Stimulated activated effector memory CD8-positive, alpha-beta T cell treated with anti-CD3 and anti-CD28 coated beads, Interleukin-12 subunit alpha, Interleukin-12 subunit beta, amount 100 ng/mL, for 72 hours (primary cell): ENCODE data around the gene CERS1.

Source experiments
- ATAC-seq: fragments of 150-1000 bp; cut with Tn5 transposase; 2 replicates; pipeline ENCODE4 v1.10.0; 2021
- DNase-seq, 2 donors: peaks; one replicate each; pipeline ENCODE4 v3.0.0; 2021 to 2022; ENCODE audit warnings: low spot score in 2 of 2
- H3K27ac Mint-ChIP-seq: one replicate; pipeline ENCODE4 v1.8.0; 2022; ENCODE audit warnings: mild to moderate bottlenecking, mixed read lengths
- H3K36me3 Mint-ChIP-seq: one replicate; pipeline ENCODE4 v1.8.0; 2022; ENCODE audit warnings: mild to moderate bottlenecking, mixed read lengths
- H3K4me1 Mint-ChIP-seq: one replicate; pipeline ENCODE4 v1.8.0; 2022; ENCODE audit warnings: mixed read lengths
- H3K4me3 Mint-ChIP-seq: one replicate; pipeline ENCODE4 v1.8.0; 2022; ENCODE audit warnings: mild to moderate bottlenecking, mixed read lengths
- H3K9me3 Mint-ChIP-seq: one replicate; pipeline ENCODE4 v1.8.0; 2022; ENCODE audit warnings: mixed read lengths

Gene CERS1

DNA sequence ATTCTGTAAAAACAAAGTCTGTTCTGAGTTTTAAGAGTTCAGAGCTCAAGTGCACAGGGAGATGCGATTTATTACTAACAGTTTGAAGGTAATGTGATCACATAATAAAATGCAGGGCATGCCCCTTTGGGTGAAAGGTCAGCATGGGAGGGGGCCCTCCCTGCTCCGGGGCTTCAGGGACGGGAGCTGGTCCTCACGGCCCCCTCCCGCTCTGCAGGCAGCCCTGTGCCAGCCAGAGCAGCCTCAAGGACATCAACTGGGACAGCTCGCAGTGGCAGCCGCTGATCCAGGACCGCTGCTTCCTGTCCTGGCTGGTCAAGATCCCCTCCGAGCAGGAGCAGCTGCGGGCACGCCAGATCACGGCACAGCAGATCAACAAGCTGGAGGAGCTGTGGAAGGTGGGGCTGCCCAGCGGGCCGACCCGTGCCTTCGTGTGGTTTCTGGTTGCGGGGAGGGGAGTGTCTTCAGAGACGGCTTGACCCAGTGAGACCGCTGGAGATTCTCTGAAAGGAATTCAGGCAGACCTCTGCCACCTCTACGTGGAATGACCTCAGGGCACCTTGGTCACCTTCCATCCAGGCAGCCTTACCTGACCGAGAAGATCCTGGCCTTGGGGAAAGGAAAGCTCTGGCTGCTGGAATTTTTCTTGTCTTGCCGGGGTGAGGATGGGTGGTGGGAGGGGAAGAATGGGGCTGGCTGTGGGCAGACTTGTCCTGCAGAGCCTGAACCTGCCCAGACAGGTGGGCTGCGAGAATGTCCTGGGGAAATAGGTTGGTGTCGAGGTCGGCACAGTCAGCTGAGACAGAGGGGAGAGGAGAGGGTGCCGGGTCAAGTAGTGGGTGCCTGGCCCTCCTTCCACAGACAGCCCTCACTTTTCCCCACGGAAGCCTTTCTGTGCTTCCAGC is 45.2 kb downstream of the CERS1 start:
- H3K9me3 Mint-ChIP-seq: no peaks in the 10 kb centered on the region
- peaks cover 100% of the 10 kb centered on the region for H3K36me3 Mint-ChIP-seq
- DNase-seq (no peak), ATAC-seq (no peak)
- H3K4me1 Mint-ChIP-seq: peaks cover 49% of the 10 kb centered on the region
- H3K4me3 Mint-ChIP-seq: no peak overlapping the region
- peak overlapping the region; percentile 89 for H3K27ac Mint-ChIP-seq

DNA sequence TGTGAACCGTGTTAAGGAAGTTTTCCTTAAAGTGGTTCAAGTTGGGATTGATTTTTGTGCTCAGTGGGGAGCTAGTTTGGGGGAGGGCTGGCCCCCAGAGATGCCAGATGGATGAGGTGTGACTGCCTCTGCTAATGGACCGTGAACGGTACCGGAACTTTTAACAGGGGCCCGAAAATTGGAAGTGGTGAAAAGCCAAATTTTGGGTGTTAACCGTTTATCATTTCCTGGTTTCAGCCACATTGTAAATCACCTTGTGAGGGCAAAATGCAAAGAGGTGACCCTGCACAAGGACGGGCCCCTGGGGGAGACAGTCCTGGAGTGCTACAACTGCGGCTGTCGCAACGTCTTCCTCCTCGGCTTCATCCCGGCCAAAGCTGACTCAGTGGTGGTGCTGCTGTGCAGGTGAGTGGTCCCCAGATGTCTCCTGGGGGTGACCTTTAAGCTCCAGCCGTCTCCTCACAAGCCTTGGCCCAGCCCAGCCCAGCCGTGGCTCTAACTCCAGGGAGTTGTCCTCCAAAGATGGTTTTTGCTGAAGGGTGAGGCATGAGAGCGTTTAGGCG is 46.0 kb downstream of the CERS1 start:
- H3K27ac Mint-ChIP-seq: peak overlapping the region; percentile 89
- peaks cover 91% of the 10 kb centered on the region for H3K36me3 Mint-ChIP-seq
- H3K4me3 Mint-ChIP-seq: peak overlapping the region; percentile 51
- H3K4me1 Mint-ChIP-seq: peaks cover 57% of the 10 kb centered on the region
- no peak for ATAC-seq
- DNase-seq: no peak
- H3K9me3 Mint-ChIP-seq: no peaks in the 10 kb centered on the region

DNA sequence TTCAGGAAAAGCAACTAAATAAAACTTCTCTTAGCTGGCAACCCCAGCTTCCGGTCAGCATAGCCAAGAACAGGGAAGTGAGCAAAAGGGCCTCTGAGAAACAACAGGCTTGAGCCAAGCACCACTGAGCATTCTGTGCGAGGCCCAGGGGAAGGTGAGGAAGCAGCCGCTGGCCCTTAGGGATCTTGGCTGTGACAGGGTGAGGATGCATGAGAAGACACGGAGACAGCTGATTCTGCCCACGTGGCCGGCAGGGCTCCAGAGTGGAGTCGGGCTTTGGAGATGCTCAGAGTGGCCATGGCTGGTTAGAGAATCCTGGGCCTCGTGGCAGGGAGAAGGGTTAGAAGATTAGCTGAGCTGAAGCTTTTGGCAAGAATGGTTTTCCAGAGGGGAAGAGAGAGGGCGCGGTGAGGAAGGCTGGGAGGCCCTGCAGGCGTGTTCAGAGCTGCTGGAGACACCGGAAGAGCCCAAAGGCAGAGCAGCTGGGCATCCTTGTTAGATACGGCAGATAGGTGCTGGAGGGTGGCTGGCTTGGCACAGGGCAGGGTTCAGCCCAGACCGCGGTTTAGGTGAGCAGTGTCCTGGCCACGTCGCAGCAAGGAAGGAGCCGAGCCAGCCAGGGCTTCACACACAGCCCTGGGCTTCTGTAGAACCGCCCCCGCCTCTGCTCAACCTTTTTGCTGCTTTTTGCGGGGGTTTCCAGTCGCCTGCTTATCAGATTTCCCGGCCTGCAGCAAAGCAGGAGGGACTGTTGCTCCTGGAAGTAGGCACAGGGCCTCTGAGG is 46.9 kb downstream of the CERS1 start:
- no peaks in the 10 kb centered on the region for H3K9me3 Mint-ChIP-seq
- H3K4me3 Mint-ChIP-seq: peak overlapping the region; percentile 51
- DNase-seq: no peak
- H3K4me1 Mint-ChIP-seq: peaks cover 65% of the 10 kb centered on the region
- ATAC-seq: no peak
- H3K36me3 Mint-ChIP-seq: peaks cover 83% of the 10 kb centered on the region
- peak overlapping the region; percentile 89 for H3K27ac Mint-ChIP-seq

DNA sequence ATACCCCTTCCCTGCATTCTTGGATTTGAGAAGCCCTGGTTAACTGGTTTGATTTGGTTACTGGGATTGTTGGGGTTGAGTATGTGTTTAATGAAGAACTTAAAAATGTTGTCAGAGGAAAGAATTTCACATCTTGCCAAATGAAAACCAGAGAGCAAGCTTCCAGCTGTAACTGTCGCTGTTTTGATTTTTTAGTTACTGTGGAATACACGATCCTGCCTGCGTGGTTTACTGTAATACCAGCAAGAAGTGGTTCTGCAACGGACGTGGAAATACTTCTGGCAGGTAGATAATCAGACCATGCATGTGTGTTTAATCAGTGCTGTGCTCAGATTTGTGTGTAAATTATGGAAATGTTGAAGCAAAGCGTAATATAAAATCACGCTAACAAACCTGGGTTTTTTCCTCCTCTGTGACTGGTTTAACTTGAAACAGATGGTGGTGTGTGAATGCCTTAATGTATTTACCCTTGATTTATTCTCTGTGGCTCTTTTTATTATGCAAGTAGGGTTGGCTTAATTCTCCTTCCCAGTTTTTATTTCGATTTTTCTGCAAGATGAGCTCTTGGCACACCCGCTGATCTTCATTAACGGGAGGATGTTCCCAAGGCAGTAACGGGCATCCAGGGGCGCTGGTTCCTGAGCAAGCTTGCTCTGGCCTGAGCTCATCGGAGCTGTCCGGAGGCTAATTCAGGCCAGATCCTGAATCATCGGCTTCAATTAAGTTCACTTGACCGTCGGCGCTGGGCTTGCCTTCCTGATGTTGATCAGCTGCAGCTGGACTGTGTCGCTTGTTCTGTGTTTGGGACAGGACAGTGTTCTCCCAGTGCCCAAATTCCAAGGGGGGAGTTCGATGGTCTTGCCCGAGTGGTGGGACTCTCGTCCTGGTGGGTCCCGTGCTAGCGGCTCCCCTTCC is 48.2 kb downstream of the CERS1 start:
- peaks cover 78% of the 10 kb centered on the region for H3K4me1 Mint-ChIP-seq
- DNase-seq: no peak
- no peak for ATAC-seq
- H3K36me3 Mint-ChIP-seq: peaks cover 81% of the 10 kb centered on the region
- no peak overlapping the region for H3K27ac Mint-ChIP-seq
- H3K9me3 Mint-ChIP-seq: no peaks in the 10 kb centered on the region
- no peak overlapping the region for H3K4me3 Mint-ChIP-seq

DNA sequence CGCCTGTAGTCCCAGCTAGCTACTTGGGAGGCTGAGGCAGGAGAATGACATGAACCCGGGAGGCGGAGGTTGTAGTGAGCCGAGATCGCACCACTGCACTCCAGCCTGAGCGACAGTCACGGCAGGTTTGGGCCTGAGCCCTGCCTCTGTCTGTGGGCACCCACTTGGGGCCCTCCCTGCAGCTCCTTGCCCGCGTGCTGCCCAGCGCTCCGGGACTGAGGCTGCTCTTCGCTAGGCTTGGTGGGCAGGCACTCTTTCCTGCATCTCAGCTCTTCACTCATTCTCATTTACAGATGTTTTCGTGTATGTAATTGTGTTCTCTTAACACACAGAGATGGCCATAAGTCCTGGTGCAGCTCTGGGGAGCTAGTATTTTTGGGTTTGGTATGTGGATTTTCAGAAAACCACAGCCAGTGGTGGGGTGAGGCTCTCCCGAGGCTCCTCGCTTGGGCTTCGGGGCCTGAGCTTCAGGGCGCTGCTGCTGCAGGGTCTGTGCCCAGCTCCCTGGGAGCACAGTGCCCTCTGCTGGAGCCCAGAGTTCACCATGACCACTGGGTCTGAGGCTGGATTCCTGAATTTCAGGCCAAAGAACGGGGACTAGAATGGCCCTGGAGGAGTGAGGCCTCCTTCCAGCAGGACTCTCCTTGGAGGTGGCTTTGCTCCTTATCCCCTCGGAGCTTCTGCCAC is 49.0 kb downstream of the CERS1 start:
- DNase-seq (peak; percentile 55 to 79), ATAC-seq (peak; percentile 76)
- no peak overlapping the region for H3K4me3 Mint-ChIP-seq
- peaks cover 77% of the 10 kb centered on the region for H3K36me3 Mint-ChIP-seq
- no peak overlapping the region for H3K27ac Mint-ChIP-seq
- no peaks in the 10 kb centered on the region for H3K9me3 Mint-ChIP-seq
- H3K4me1 Mint-ChIP-seq: peaks cover 84% of the 10 kb centered on the region

DNA sequence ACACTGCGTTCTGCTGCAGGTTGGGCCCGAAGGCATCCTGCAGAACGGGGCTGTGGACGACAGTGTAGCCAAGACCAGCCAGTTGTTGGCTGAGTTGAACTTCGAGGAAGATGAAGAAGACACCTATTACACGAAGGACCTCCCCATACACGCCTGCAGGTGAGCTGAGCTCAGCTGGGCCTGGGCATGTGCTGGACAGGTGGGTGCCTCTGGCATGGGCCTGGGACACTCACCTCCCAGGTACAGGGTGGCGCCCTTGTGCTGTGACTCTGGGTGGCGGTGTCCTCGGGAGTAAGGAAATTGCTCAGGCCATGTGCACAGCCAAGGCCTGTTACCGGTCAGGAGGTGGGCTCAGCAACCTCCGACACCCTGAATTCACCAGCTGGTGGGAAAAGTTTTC is 50.0 kb downstream of the CERS1 start:
- H3K27ac Mint-ChIP-seq: no peak overlapping the region
- H3K4me3 Mint-ChIP-seq: no peak overlapping the region
- peaks cover 70% of the 10 kb centered on the region for H3K36me3 Mint-ChIP-seq
- DNase-seq (no peak), ATAC-seq (no peak)
- peaks cover 93% of the 10 kb centered on the region for H3K4me1 Mint-ChIP-seq
- no peaks in the 10 kb centered on the region for H3K9me3 Mint-ChIP-seq

DNA sequence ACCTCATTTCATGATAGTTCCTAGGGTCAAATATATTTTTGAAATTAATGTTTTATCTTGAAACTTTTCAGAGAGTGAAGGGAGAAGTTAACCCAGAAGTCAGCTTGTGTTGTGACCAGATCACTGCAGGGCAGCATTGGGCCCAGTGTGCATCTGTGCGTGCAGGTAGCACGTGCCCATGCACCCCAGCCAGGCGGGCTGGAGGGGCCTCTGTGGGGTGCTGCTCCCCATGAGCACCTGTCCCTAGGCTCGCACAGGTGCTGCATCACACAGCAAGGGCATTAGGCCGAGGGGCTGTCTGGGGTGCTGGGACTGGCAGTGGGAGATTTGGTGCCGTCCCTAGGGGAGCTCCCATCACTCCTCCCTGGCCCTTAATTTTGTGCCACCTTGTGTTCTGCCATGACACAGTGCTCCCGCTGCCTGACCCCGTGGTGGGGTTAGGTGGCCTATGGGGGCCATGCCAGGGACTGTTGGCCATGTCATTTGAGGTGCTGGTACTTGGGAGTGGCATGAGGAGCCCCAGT is 51.1 kb downstream of the CERS1 start:
- Mint-ChIP-seq H3K27ac (peak overlapping the region; percentile 82), H3K4me3 (peak overlapping the region; percentile 69), H3K9me3 (no peaks in the 10 kb centered on the region), H3K4me1 (peaks cover 93% of the 10 kb centered on the region), H3K36me3 (peaks cover 65% of the 10 kb centered on the region)
- DNase-seq: no peak
- no peak for ATAC-seq

DNA sequence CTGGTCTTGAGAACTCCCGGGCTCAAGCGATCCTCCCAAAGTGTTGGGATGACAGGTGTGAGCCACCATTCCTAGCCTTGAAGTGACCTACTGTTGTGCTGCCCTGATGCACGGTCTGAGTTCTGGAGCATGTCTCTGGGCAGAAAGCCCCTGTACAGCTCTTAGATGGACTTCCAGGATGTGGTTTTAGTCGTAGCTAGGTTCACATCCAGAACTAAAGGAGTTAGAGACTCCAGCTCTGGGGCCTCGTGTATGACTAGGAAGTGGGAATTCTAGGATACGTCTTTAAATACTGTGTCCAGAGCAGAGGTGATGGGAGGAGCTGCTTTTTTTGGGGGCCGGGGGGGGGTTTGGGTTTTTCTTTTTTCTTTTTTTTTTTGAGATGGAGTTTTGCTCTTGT is 52.0 kb downstream of the CERS1 start:
- H3K4me3 Mint-ChIP-seq: peak overlapping the region; percentile 69
- peaks cover 93% of the 10 kb centered on the region for H3K4me1 Mint-ChIP-seq
- no peaks in the 10 kb centered on the region for H3K9me3 Mint-ChIP-seq
- peaks cover 62% of the 10 kb centered on the region for H3K36me3 Mint-ChIP-seq
- no peak for ATAC-seq
- no peak for DNase-seq
- peak overlapping the region; percentile 82 for H3K27ac Mint-ChIP-seq

DNA sequence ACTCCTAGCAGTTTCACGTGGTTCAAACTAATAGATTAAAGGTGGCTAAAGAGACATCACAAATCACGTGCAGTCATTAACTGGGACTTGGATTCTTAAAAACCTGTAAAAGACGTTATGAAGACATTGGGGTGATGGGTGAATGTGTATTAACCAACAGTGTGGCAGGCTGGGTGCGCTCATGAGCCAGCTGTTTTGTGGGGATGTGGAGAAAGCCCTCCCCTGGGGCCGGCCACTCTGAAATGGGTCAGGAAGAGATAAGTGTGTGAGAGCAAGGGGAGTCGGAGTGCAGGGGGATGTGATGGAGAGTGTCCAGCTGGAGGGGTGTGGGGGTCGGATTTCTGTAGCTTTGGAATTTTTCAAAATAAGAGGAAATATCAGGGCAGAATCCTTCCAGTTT is 53.8 kb downstream of the CERS1 start:
- H3K27ac Mint-ChIP-seq: peak overlapping the region; percentile 67
- H3K9me3 Mint-ChIP-seq: no peaks in the 10 kb centered on the region
- no peak for DNase-seq
- peaks cover 98% of the 10 kb centered on the region for H3K4me1 Mint-ChIP-seq
- ATAC-seq: no peak
- peaks cover 62% of the 10 kb centered on the region for H3K36me3 Mint-ChIP-seq
- peak overlapping the region; percentile 39 for H3K4me3 Mint-ChIP-seq

DNA sequence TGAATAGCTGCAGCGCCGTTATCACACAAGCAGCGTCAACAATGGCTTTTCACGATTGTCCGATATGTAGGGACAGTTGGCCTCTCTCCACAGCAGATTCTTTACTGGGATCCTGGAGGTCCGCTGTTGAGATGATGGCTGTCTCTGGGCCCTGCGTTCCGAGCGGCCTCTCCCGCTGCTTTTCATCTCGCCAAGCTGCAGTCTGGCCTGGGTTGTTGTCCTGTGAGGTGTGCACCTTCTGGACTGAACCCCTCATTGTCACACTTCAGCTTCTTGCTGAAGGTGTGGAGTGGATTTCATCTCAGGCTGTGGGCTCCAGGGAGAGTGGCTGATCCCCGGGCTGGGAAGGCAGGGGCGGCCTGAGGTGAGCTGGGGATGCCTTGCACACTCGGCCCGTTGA is 54.6 kb downstream of the CERS1 start:
- H3K36me3 Mint-ChIP-seq: peaks cover 61% of the 10 kb centered on the region
- DNase-seq (no peak), ATAC-seq (no peak)
- H3K4me3 Mint-ChIP-seq: peak overlapping the region; percentile 39
- peaks cover 96% of the 10 kb centered on the region for H3K4me1 Mint-ChIP-seq
- no peaks in the 10 kb centered on the region for H3K9me3 Mint-ChIP-seq
- H3K27ac Mint-ChIP-seq: no peak overlapping the region

DNA sequence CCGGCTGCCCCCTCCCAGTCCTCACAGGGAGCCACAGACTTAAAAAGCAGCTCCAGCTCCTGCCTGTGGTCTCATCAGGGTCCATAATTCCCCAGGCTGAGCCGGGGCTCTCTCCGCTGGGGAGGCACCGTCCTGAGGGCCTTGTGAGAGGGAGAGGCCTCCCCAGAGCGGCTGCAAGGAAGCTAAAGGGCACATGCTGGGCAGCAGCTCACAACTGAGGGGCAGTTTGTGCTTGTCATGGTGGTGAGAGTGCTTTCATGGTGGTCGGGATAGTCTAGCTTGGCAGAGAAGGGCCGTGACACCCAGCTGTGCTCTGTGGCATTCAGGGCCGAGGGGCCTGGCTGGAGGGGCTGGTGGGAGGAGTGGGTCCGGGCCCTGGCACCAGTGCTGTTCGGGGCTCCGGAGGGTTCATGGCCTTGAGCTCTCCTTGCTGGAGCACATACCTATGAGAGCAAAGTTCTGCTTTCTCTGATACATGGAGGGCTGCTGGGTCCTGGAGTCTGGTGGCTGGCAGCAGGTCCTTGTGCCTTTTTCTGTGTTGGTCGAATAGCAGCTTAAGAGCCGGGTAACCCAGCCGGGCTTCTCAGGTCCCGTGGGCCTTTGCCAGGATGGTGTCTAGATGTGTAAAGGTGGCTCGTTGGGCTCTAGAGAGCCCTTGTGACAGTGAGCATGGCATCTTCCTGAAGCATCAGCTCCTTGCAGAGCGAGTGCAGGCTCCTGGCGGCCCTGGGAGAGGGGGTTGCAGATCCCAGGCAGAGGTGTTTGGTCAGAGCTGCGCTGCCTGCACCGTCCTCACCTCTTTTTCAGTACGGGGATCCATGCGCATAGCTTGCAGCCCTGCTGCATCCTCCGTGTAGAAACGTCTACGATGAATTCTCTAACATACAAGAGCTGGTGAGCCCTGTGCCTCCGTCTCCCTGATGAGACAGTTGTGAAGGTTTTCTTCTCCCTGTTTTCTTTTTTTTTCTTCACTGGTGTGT is 55.4 kb downstream of the CERS1 start:
- Mint-ChIP-seq H3K9me3 (no peaks in the 10 kb centered on the region), H3K4me3 (no peak overlapping the region), H3K27ac (peak overlapping the region; percentile 79), H3K4me1 (peaks cover 96% of the 10 kb centered on the region), H3K36me3 (peaks cover 63% of the 10 kb centered on the region)
- DNase-seq: no peak
- ATAC-seq: no peak

DNA sequence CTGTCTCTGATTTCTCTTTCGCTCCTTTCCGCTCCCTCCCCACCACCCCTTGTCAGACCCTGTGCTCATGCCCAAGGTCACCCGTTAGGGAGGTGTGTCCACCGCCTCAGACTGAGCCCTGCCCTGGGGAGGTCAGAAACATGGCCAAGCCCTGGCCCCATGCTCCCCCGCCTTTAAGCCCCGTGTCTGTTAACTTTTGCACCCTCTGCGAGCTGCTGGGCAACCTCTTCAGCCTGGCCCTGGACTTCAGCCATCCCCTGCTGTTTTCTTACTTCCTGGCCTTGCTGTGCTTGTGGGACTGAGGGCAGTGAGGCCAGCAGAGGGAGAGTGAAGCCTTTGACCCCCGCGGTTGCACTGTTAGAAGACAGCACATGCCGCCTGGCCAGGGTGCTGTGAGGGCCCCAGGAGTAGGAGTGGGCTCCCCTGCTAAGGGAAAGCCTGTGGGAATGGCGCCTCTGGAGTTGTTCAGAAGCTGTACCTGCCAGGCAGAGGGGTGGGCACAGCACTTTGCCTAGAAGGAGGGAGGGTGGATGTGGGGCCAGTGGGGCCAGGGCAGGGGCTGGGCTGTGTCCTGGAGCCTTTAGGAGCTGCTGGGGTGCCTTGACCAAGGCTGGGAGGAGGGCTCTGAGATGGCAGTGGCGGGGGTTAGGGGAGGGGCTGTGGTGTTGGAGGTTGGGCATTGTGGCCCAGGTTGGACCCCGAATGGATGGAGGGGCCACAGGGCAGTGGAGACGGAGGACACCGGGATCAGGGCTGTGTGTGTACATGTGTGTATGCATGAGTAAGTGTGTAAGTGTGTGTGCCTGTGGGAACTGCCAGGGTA is 56.3 kb downstream of the CERS1 start:
- Mint-ChIP-seq H3K36me3 (peaks cover 72% of the 10 kb centered on the region), H3K27ac (peak overlapping the region; percentile 79), H3K4me1 (peaks cover 96% of the 10 kb centered on the region), H3K4me3 (peak overlapping the region; percentile 47), H3K9me3 (no peaks in the 10 kb centered on the region)
- ATAC-seq (no peak), DNase-seq (no peak)

DNA sequence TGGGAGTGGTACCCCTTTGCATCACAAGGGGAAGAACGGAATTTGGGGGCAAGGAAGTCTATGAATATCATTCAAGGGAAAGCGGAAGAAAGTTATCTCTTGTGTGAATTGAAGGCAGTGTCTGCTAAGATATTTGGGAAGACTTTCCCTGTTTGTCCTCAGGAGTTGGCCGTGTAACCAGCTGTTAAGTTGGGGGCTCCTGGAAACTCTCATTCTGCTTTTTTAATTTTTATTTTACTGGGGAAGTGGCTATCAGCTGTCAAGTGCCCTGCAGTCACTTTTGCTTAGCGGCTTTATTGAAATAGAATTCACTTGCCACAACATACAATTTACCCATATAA is 61.3 kb downstream of the CERS1 start:
- no peak for DNase-seq
- no peak for ATAC-seq
- Mint-ChIP-seq H3K4me3 (peak overlapping the region; percentile 95), H3K36me3 (peaks cover 69% of the 10 kb centered on the region), H3K4me1 (peaks cover 68% of the 10 kb centered on the region), H3K27ac (no peak overlapping the region), H3K9me3 (no peaks in the 10 kb centered on the region)
